ENCODE measurements around the gene TNK2.

TNK2 gene

GRCh38 chr3:195867631-195868335, 40.6 kb downstream of the TNK2 start:
- Histone ChIP-seq H3K9me3 (ENCODE audit: low read length) (no peaks in the 10 kb centered on the region), H3K9ac (ENCODE audit: low read length) (no peak overlapping the region), H3K4me1 (ENCODE audit: insufficient read depth, low read length, severe bottlenecking) (no peaks in the 10 kb centered on the region), H3K79me2 (ENCODE audit: insufficient read depth, low read length) (no peaks in the 10 kb centered on the region), H3K9me2 (ENCODE audit: low read depth, low read length) (no peaks in the 10 kb centered on the region), H3K4me2 (ENCODE audit: low read length) (no peak overlapping the region), H3K36me3 (ENCODE audit: insufficient read depth, low read length) (peaks cover 82% of the 10 kb centered on the region), H3K4me3 (ENCODE audit: low read depth, low read length, poor library complexity, severe bottlenecking) (no peak overlapping the region), H3F3A (ENCODE audit: insufficient read depth, low read length) (0 out of 2 replicates have a peak, but pooled peaks cover 3% of the 10 kb centered on the region), H4K20me1 (ENCODE audit: insufficient read depth, low read length) (no peaks in the 10 kb centered on the region), H3K27ac (ENCODE audit: low read depth, low read length, poor library complexity, severe bottlenecking) (no peak overlapping the region), H2AFZ (ENCODE audit: low read length) (no peak overlapping the region), H3K27me3 (ENCODE audit: insufficient read depth, low read length) (no peaks in the 10 kb centered on the region)
- no peak for TF ChIP-seq EZH2 (IDR thresholded peaks at IDR 0.05; ENCODE audit: borderline replicate concordance, low read length)
- no peak for TF ChIP-seq CTCF (IDR thresholded peaks at IDR 0.05; ENCODE audit: low read length)

GRCh38 chr3:195866686-195867511, 41.5 kb downstream of the TNK2 start:
- H3K79me2 ChIP-seq (ENCODE audit: insufficient read depth, low read length): no peaks in the 10 kb centered on the region
- no peak overlapping the region for H3K27ac ChIP-seq (ENCODE audit: low read depth, low read length, poor library complexity, severe bottlenecking)
- H3F3A ChIP-seq (ENCODE audit: insufficient read depth, low read length): 0 out of 2 replicates have a peak, but pooled peaks cover 3% of the 10 kb centered on the region
- H3K9me2 ChIP-seq (ENCODE audit: low read depth, low read length): no peaks in the 10 kb centered on the region
- H3K9ac ChIP-seq (ENCODE audit: low read length): no peak overlapping the region
- H4K20me1 ChIP-seq (ENCODE audit: insufficient read depth, low read length): no peaks in the 10 kb centered on the region
- no peak overlapping the region for H3K4me2 ChIP-seq (ENCODE audit: low read length)
- H3K4me3 ChIP-seq (ENCODE audit: low read depth, low read length, poor library complexity, severe bottlenecking): no peak overlapping the region
- no peaks in the 10 kb centered on the region for H3K9me3 ChIP-seq (ENCODE audit: low read length)
- no peak for TF ChIP-seq EZH2 (IDR thresholded peaks at IDR 0.05; ENCODE audit: borderline replicate concordance, low read length)
- no peak for TF ChIP-seq CTCF (IDR thresholded peaks at IDR 0.05; ENCODE audit: low read length)
- H2AFZ ChIP-seq (ENCODE audit: low read length): no peak overlapping the region
- no peaks in the 10 kb centered on the region for H3K27me3 ChIP-seq (ENCODE audit: insufficient read depth, low read length)
- peaks cover 78% of the 10 kb centered on the region for H3K36me3 ChIP-seq (ENCODE audit: insufficient read depth, low read length)
- H3K4me1 ChIP-seq (ENCODE audit: insufficient read depth, low read length, severe bottlenecking): no peaks in the 10 kb centered on the region

GRCh38 chr3:195865752-195866151, 42.6 kb downstream of the TNK2 start:
- Histone ChIP-seq H3K27me3 (ENCODE audit: insufficient read depth, low read length) (no peaks in the 10 kb centered on the region), H3K9me2 (ENCODE audit: low read depth, low read length) (no peaks in the 10 kb centered on the region), H3K4me2 (ENCODE audit: low read length) (no peak overlapping the region), H3K36me3 (ENCODE audit: insufficient read depth, low read length) (peaks cover 69% of the 10 kb centered on the region), H2AFZ (ENCODE audit: low read length) (no peak overlapping the region), H3K79me2 (ENCODE audit: insufficient read depth, low read length) (no peaks in the 10 kb centered on the region), H4K20me1 (ENCODE audit: insufficient read depth, low read length) (no peaks in the 10 kb centered on the region), H3K27ac (ENCODE audit: low read depth, low read length, poor library complexity, severe bottlenecking) (peak overlapping the region; percentile 35), H3K9ac (ENCODE audit: low read length) (no peak overlapping the region), H3K4me1 (ENCODE audit: insufficient read depth, low read length, severe bottlenecking) (no peaks in the 10 kb centered on the region), H3F3A (ENCODE audit: insufficient read depth, low read length) (0 out of 2 replicates have a peak, but pooled peaks cover 3% of the 10 kb centered on the region), H3K4me3 (ENCODE audit: low read depth, low read length, poor library complexity, severe bottlenecking) (no peak overlapping the region), H3K9me3 (ENCODE audit: low read length) (no peaks in the 10 kb centered on the region)
- TF ChIP-seq CTCF (IDR thresholded peaks at IDR 0.05; ENCODE audit: low read length): no peak
- TF ChIP-seq EZH2 (IDR thresholded peaks at IDR 0.05; ENCODE audit: borderline replicate concordance, low read length): no peak
